Measurements from ENCODE around the gene RNF115. TPM values are rescaled to one million over a fixed set of nuclear protein-coding genes. Genes with fewer than 3 reads are reported as not detected.
"Not testable (repeated sequence)": the region's sequence is repeated elsewhere in the genome, so short reads cannot be mapped to it uniquely, and the experiment has no call there.

The RNF115 gene
- total RNA-seq, 5 donors from 2014 or later (not counting 1 experiment from before 2014, with no cell fraction given) = 12.0 to 17.5 (median 13.4) TPM

- H3K27ac ChIP-seq (ENCODE audit: low read length); H3K4me1 Mint-ChIP-seq; H3K4me3 ChIP-seq (ENCODE audit: control insufficient read depth in 1 of 2, extremely low read depth in 1 of 2, low read length in 1 of 2); H3K27me3 ChIP-seq (replicated peaks in 1 of 2; ENCODE audit: control insufficient read depth in 2 of 2, extremely low read depth in 1 of 2, insufficient read depth in 2 of 2, low read length in 1 of 2); H3K9me3 Mint-ChIP-seq; ATAC-seq (replicated peaks in 1 of 4); H3K4me1 ChIP-seq (ENCODE audit: control insufficient read depth in 1 of 2, extremely low read depth in 1 of 2, insufficient read depth in 2 of 2, low read length in 2 of 2); CTCF ChIA-PET; H3K27me3 Mint-ChIP-seq; POLR2A ChIA-PET; H3K27ac Mint-ChIP-seq; H3K9me3 ChIP-seq; H3K4me3 Mint-ChIP-seq; DNase-seq: not testable (repeated sequence)
- peaks cover 9 to 17% of the 10 kb centered on the region in 2 donors for H3K36me3 ChIP-seq (ENCODE audit: control insufficient read depth in 2 of 2, extremely low read depth in 1 of 2, insufficient read depth in 1 of 2, low read length in 1 of 2)
- H3K36me3 Mint-ChIP-seq = peaks cover 50% of the 10 kb centered on the region
- 98% methylated on average over 41 of the region's 52 CpGs for WGBS (ENCODE audit: insufficient coverage)
Observed at GRCh38 chr1:145764231-145764940, 59.5 kb downstream of the RNF115 start.

GRCh38 chr1:145762001-145762400, 61.9 kb downstream of the RNF115 start:
- POLR2A ChIA-PET; CTCF ChIA-PET; H3K27me3 ChIP-seq (replicated peaks in 1 of 2; ENCODE audit: control insufficient read depth in 2 of 2, extremely low read depth in 1 of 2, insufficient read depth in 2 of 2, low read length in 1 of 2); H3K27ac ChIP-seq (ENCODE audit: low read length); H3K27me3 Mint-ChIP-seq; H3K4me3 ChIP-seq (ENCODE audit: control insufficient read depth in 1 of 2, extremely low read depth in 1 of 2, low read length in 1 of 2); H3K9me3 Mint-ChIP-seq; H3K27ac Mint-ChIP-seq; ATAC-seq (replicated peaks in 1 of 4); H3K4me3 Mint-ChIP-seq; DNase-seq; H3K4me1 ChIP-seq (ENCODE audit: control insufficient read depth in 1 of 2, extremely low read depth in 1 of 2, insufficient read depth in 2 of 2, low read length in 2 of 2); H3K4me1 Mint-ChIP-seq; H3K9me3 ChIP-seq: not testable (repeated sequence)
- peaks cover 9 to 32% of the 10 kb centered on the region in 2 donors for H3K36me3 ChIP-seq (ENCODE audit: control insufficient read depth in 2 of 2, extremely low read depth in 1 of 2, insufficient read depth in 1 of 2, low read length in 1 of 2)
- H3K36me3 Mint-ChIP-seq = peaks cover 54% of the 10 kb centered on the region
- no CpG with 5 or more reads among the region's 2 CpGs for WGBS (ENCODE audit: insufficient coverage)

- peaks cover 56% of the 10 kb centered on the region for H3K36me3 Mint-ChIP-seq
- DNase-seq; H3K4me3 Mint-ChIP-seq; H3K27me3 Mint-ChIP-seq; H3K9me3 Mint-ChIP-seq; H3K4me1 ChIP-seq (ENCODE audit: control insufficient read depth in 1 of 2, extremely low read depth in 1 of 2, insufficient read depth in 2 of 2, low read length in 2 of 2); ATAC-seq (replicated peaks in 1 of 4); H3K4me3 ChIP-seq (ENCODE audit: control insufficient read depth in 1 of 2, extremely low read depth in 1 of 2, low read length in 1 of 2); H3K9me3 ChIP-seq; H3K4me1 Mint-ChIP-seq; H3K27ac Mint-ChIP-seq; H3K27ac ChIP-seq (ENCODE audit: low read length); H3K27me3 ChIP-seq (replicated peaks in 1 of 2; ENCODE audit: control insufficient read depth in 2 of 2, extremely low read depth in 1 of 2, insufficient read depth in 2 of 2, low read length in 1 of 2); POLR2A ChIA-PET; CTCF ChIA-PET: not testable (repeated sequence)
- 99% methylated on average over 9 of the region's 11 CpGs for whole genome bisulfite sequencing (ENCODE audit: insufficient coverage)
- H3K36me3 ChIP-seq (ENCODE audit: control insufficient read depth in 2 of 2, extremely low read depth in 1 of 2, insufficient read depth in 1 of 2, low read length in 1 of 2) = peaks cover 9 to 33% of the 10 kb centered on the region in 2 donors
Observed at GRCh38 chr1:145761498-145761897, 62.4 kb downstream of the RNF115 start.

DNA sequence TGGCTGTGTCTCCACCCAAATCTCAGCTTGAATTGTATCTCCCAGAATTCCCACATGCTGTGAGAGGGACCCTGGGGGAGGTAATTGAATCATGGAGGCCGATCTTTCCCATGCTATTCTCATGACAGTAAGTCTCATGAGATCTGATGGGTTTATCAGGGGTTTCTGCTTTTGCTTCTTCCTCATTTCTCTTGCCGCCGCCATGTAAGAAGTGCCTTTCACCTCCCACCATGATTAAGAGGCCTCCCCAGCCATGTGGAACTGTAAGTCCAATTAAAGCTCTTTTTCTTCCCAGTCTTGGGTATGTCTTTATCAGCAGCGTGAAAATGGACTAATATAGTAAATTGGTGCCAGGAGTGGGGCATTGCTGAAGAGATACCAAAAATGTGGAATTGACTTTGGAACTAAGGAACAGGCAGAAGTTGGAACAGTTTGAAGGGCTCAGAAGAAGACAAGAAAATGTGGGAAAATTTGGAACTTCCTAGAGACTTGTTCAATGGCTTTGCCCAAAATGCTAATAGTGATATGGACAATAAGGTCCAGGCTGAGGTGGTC, 63.4 kb downstream of the RNF115 start:
- no CpG with 5 or more reads among the region's 4 CpGs for WGBS (ENCODE audit: insufficient coverage)
- H3K9me3 ChIP-seq; H3K27ac ChIP-seq (ENCODE audit: low read length); H3K27me3 ChIP-seq (replicated peaks in 1 of 2; ENCODE audit: control insufficient read depth in 2 of 2, extremely low read depth in 1 of 2, insufficient read depth in 2 of 2, low read length in 1 of 2); H3K4me1 Mint-ChIP-seq; DNase-seq; H3K4me3 ChIP-seq (ENCODE audit: control insufficient read depth in 1 of 2, extremely low read depth in 1 of 2, low read length in 1 of 2); H3K4me3 Mint-ChIP-seq; H3K4me1 ChIP-seq (ENCODE audit: control insufficient read depth in 1 of 2, extremely low read depth in 1 of 2, insufficient read depth in 2 of 2, low read length in 2 of 2); CTCF ChIA-PET; H3K27me3 Mint-ChIP-seq; H3K9me3 Mint-ChIP-seq; POLR2A ChIA-PET; ATAC-seq (replicated peaks in 1 of 4); H3K27ac Mint-ChIP-seq: not testable (repeated sequence)
- peaks cover 9 to 35% of the 10 kb centered on the region in 2 donors for H3K36me3 ChIP-seq (ENCODE audit: control insufficient read depth in 2 of 2, extremely low read depth in 1 of 2, insufficient read depth in 1 of 2, low read length in 1 of 2)
- peaks cover 59% of the 10 kb centered on the region for H3K36me3 Mint-ChIP-seq

- WGBS (ENCODE audit: insufficient coverage) = 100% methylated on average over 1 of the region's 1 CpG
- no peak overlapping the region for H3K27ac Mint-ChIP-seq
- H3K36me3 Mint-ChIP-seq = peaks cover 60% of the 10 kb centered on the region
Observed at GRCh38 chr1:145759721-145760120, 64.2 kb downstream of the RNF115 start.

DNA sequence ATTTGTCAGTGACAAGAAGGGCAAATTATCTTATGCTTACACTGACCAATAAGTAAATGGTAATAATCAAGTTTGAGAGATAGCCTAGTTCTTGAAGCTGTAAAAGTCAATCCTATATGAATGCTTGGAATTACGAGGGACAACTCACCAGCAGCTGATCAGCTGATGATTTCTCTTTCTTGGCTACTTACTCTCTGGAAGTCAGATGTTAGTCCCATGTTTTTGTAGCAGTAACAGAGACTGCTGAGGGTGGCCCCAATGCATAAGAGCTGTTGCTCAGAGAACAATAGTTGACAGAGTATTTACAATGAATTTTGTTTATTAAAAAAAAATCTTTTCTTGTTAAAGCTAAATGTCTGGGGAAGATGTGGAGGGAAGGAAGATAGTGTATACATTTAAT, 65.3 kb downstream of the RNF115 start:
- H3K4me1 ChIP-seq (ENCODE audit: control insufficient read depth in 1 of 2, extremely low read depth in 1 of 2, insufficient read depth in 2 of 2, low read length in 2 of 2) = no peaks in the 10 kb centered on the region
- Mint-ChIP-seq H3K27ac (no peak overlapping the region), H3K4me3 (no peak overlapping the region), H3K9me3 (peaks cover 0 to 3% (median 0%) of the 10 kb centered on the region in 3 donors), H3K27me3 (no peaks in the 10 kb centered on the region), H3K36me3 (peaks cover 56% of the 10 kb centered on the region), H3K4me1 (no peaks in the 10 kb centered on the region)
- WGBS (ENCODE audit: insufficient coverage) = no CpG with 5 or more reads among the region's 1 CpG
- H3K27me3 ChIP-seq (replicated peaks in 1 of 2; ENCODE audit: control insufficient read depth in 2 of 2, extremely low read depth in 1 of 2, insufficient read depth in 2 of 2, low read length in 1 of 2) = no peaks in the 10 kb centered on the region
- POLR2A ChIA-PET = no interaction called here
- no peak overlapping the region for H3K4me3 ChIP-seq (ENCODE audit: control insufficient read depth in 1 of 2, extremely low read depth in 1 of 2, low read length in 1 of 2)
- ATAC-seq (replicated peaks in 1 of 4) (no peak), DNase-seq (no peak)
- CTCF ChIA-PET = no interaction called here
- no peaks in the 10 kb centered on the region for H3K9me3 ChIP-seq
- peaks cover 9 to 38% of the 10 kb centered on the region in 2 donors for H3K36me3 ChIP-seq (ENCODE audit: control insufficient read depth in 2 of 2, extremely low read depth in 1 of 2, insufficient read depth in 1 of 2, low read length in 1 of 2)
- no peak overlapping the region for H3K27ac ChIP-seq (ENCODE audit: low read length)

More at GRCh38 chr1:145759721-145760120, 64.2 kb downstream of the RNF115 start:
- CTCF ChIA-PET = no interaction called here
- H3K4me1 ChIP-seq (ENCODE audit: control insufficient read depth in 1 of 2, extremely low read depth in 1 of 2, insufficient read depth in 2 of 2, low read length in 2 of 2) = no peaks in the 10 kb centered on the region
- H3K4me3 ChIP-seq (ENCODE audit: control insufficient read depth in 1 of 2, extremely low read depth in 1 of 2, low read length in 1 of 2) = no peak overlapping the region
- H3K9me3 ChIP-seq = no peaks in the 10 kb centered on the region
- H3K9me3 Mint-ChIP-seq = peaks cover 0 to 3% (median 0%) of the 10 kb centered on the region in 3 donors
- peaks cover 9 to 38% of the 10 kb centered on the region in 2 donors for H3K36me3 ChIP-seq (ENCODE audit: control insufficient read depth in 2 of 2, extremely low read depth in 1 of 2, insufficient read depth in 1 of 2, low read length in 1 of 2)
- no peak for DNase-seq
- POLR2A ChIA-PET = no interaction called here
- no peak overlapping the region for H3K27ac ChIP-seq (ENCODE audit: low read length)
- no peaks in the 10 kb centered on the region for H3K27me3 ChIP-seq (replicated peaks in 1 of 2; ENCODE audit: control insufficient read depth in 2 of 2, extremely low read depth in 1 of 2, insufficient read depth in 2 of 2, low read length in 1 of 2)
- H3K27me3 Mint-ChIP-seq = no peaks in the 10 kb centered on the region
- no peak overlapping the region for H3K4me3 Mint-ChIP-seq
- no peaks in the 10 kb centered on the region for H3K4me1 Mint-ChIP-seq
- ATAC-seq (replicated peaks in 1 of 4) = no peak

All from T-cell (primary cell).